GM12891 (cell line): ENCODE measurements around the gene ENPEP.
"Not testable (repeated sequence)": the region's sequence is repeated elsewhere in the genome, so short reads cannot be mapped to it uniquely, and the experiment has no call there.

Source experiments
- DNase-seq: peaks from one replicate; pipeline ENCODE4 v3.0.0; 2011; ENCODE audit warnings: low spot score; ENCODE audit not compliant: insufficient read length
- FAIRE-seq: peaks from 2 replicates; lab custom pipeline; 2011; peaks lifted over from hg19 to GRCh38; lab: Jason Lieb, UNC
- PAX5 ChIP-seq: IDR thresholded peaks from 2 replicates; pipeline ENCODE4 v1.6.1; 2011; ENCODE audit warnings: low read length, moderate library complexity, mild to moderate bottlenecking; ENCODE audit not compliant: insufficient read depth, severe bottlenecking
- POLR2A ChIP-seq: IDR thresholded peaks from 2 replicates; pipeline ENCODE4 v1.6.1; 2011; ENCODE audit warnings: low read depth, low read length, control low read depth
- POLR2AphosphoS5 ChIP-seq: IDR thresholded peaks from 2 replicates; pipeline ENCODE4 v1.6.1; 2011; ENCODE audit warnings: low read depth, low read length, control low read depth
- POU2F2 ChIP-seq: IDR thresholded peaks from 2 replicates; pipeline ENCODE4 v1.6.1; 2011; ENCODE audit warnings: low read depth, mild to moderate bottlenecking, control low read depth, low read length, moderate library complexity
- SPI1 ChIP-seq: IDR thresholded peaks from 2 replicates; pipeline ENCODE4 v1.6.1; 2011; ENCODE audit warnings: low read depth, low read length, control low read depth
- TAF1 ChIP-seq: IDR thresholded peaks from 2 replicates; pipeline ENCODE4 v1.6.1; 2011; ENCODE audit warnings: low read depth, low read length, control low read depth

ENPEP gene

GRCh38 chr4:110540982-110541451 lies 65.1 kb downstream of the ENPEP start:
- no peak for FAIRE-seq
- no peak for DNase-seq
- no peak for TF ChIP-seq SPI1
- no peak for TF ChIP-seq TAF1
- no peak for TF ChIP-seq POLR2AphosphoS5
- no peak for TF ChIP-seq POLR2A
- no peak for TF ChIP-seq POU2F2
- no peak for TF ChIP-seq PAX5

DNA sequence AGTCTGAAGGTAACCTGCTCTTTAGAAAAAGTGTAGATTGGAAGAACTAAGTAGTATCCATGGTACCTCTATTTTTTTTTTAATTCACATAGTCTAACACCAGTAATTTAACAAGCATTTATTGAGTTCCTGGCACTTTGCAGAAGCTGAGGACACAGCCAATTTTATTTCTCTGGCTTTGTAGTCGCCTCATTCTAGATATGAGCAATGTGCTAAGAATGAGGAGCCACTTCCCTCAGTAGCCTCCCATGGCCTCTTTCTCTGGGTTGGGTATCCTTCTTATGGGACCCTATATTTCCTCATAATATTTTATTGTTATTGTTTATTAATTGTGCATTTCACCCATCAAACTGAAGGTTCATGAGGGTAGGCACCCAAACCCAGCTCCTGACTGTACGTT lies 67.6 kb downstream of the ENPEP start:
- DNase-seq, result no peak
- TF ChIP-seq POU2F2, result no peak
- FAIRE-seq, result no peak

GRCh38 chr4:110544594-110544993 lies 68.6 kb downstream of the ENPEP start:
- FAIRE-seq (no peak), DNase-seq (no peak)
- TF ChIP-seq PAX5 (no peak), POU2F2 (no peak), POLR2AphosphoS5 (no peak), POLR2A (no peak), SPI1 (no peak; the same call in 1 of the 2 replicates), TAF1 (no peak)

GRCh38 chr4:110550260-110550659 lies 74.3 kb downstream of the ENPEP start:
- TF ChIP-seq POLR2A (no peak), POLR2AphosphoS5 (no peak), TAF1 (no peak), SPI1 (no peak), PAX5 (no peak), POU2F2 (no peak)
- no peak for FAIRE-seq
- DNase-seq, result no peak

DNA sequence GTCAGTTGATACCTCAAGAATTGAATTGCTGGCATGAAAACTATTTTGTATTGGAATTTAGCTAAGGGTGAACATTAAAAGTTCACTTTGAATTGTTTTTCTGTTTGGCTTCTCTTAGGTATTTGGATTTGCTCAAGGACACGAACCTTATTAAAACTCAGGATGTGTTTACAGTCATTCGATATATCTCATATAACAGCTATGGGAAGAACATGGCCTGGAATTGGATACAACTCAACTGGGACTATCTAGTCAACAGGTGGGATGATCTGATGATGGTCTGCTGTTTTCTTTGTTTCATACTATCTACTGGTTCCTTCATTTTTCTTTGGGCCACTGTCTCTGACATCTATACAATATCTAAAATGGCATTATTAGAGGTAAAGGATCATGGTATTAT lies 77.2 kb downstream of the ENPEP start:
- TF ChIP-seq POLR2A (no peak), PAX5 (no peak), POLR2AphosphoS5 (no peak), SPI1 (no peak), TAF1 (no peak), POU2F2 (no peak)
- no peak for FAIRE-seq
- no peak for DNase-seq

DNA sequence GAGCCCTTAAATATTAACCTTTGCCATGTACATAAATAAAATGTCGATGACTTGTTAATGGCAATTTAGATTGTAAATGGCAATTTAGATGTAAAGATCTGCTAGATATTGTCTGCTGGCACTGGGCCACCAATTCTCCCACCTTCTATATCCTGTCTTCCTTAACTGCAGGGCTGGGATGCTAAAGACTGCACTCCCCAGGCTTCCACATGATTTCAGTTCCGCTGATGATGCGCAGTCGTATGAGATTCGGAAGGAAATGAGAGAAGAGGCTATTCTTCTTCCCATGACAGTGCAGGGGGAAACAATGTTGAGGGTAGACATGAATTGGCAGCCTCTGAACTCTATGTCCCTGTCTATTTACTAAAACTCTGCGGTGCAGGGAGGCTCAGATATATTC lies 91.3 kb downstream of the ENPEP start:
- FAIRE-seq (no peak), DNase-seq (no peak)
- TF ChIP-seq SPI1 (no peak), POLR2A (no peak), TAF1 (no peak), PAX5 (no peak), POU2F2 (no peak), POLR2AphosphoS5 (no peak)

DNA sequence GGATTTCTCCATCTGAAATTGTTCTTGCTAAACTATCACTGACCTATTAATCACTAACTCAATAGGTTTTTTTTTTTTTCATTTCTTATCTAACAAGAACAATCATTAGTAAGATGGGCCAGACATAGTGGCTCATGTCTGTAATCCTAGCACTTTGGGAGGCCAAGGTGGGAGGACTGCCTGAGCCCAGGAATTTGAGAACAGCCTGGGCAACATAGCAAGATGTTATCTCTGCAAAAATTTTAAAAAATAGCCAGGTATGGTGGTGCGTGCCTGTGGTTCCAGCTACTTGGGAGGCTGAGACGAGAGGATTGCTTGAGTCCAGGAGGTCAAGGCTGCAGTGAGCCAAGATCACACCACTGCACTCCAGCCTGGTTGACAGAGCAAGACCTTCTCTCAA lies 100.7 kb downstream of the ENPEP start:
- not testable (repeated sequence) for DNase-seq, FAIRE-seq

- no peak for DNase-seq
- no peak for TF ChIP-seq PAX5
- TF ChIP-seq TAF1, result no peak
- no peak for TF ChIP-seq POLR2A
- no peak for TF ChIP-seq POLR2AphosphoS5
These were observed 110.3 kb downstream of the ENPEP start for GRCh38 chr4:110586131-110586850.

GRCh38 chr4:110587666-110588285 lies 111.8 kb downstream of the ENPEP start:
- DNase-seq (no peak), FAIRE-seq (no peak)
- TF ChIP-seq SPI1 (no peak), POLR2AphosphoS5 (no peak), POU2F2 (no peak), PAX5 (no peak), TAF1 (no peak), POLR2A (no peak)

More at GRCh38 chr4:110586131-110586850, 110.3 kb downstream of the ENPEP start:
- FAIRE-seq, result no peak

DNA sequence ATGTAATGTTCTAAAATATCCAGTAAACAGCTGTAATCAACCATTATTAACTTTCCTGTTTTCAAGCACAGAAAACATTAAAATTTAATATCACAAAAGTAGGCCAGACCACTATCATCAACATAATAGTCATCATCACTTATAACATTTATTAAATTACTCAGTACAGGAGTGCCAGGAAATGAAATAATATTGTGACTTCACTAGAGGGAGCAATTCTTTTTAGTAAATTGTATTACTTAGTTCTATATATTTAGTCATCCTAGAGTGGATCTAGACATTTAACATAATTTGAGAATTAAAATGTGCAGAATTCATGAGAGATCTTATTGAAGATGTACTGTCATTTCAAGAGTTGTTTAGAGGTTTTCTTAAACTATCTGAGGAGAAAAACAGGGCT lies 113.3 kb downstream of the ENPEP start:
- DNase-seq, result no peak
- TF ChIP-seq POLR2A, result no peak
- TF ChIP-seq POU2F2, result no peak
- no peak for TF ChIP-seq TAF1
- TF ChIP-seq PAX5, result no peak
- no peak for TF ChIP-seq SPI1
- no peak for TF ChIP-seq POLR2AphosphoS5
- FAIRE-seq, result no peak

GRCh38 chr4:110595583-110595982 lies 119.6 kb downstream of the ENPEP start:
- DNase-seq (no peak), FAIRE-seq (no peak)
- no peak for TF ChIP-seq POU2F2
- TF ChIP-seq POLR2A, result no peak
- no peak for TF ChIP-seq POLR2AphosphoS5
- no peak for TF ChIP-seq SPI1
- no peak for TF ChIP-seq PAX5
- TF ChIP-seq TAF1, result no peak
